SH-SY5Y (cell line): ENCODE measurements around the gene JAKMIP2.

ENCODE experiments used
- GATA2 ChIP-seq: IDR thresholded peaks from 2 replicates; pipeline ENCODE4 v1.6.1; 2011; ENCODE audit warnings: mild to moderate bottlenecking, low read depth, low read length
- GATA3 ChIP-seq: IDR thresholded peaks from 2 replicates; pipeline ENCODE4 v1.6.1; 2011; ENCODE audit warnings: low read depth, mild to moderate bottlenecking, low read length, moderate library complexity

JAKMIP2 gene

DNA sequence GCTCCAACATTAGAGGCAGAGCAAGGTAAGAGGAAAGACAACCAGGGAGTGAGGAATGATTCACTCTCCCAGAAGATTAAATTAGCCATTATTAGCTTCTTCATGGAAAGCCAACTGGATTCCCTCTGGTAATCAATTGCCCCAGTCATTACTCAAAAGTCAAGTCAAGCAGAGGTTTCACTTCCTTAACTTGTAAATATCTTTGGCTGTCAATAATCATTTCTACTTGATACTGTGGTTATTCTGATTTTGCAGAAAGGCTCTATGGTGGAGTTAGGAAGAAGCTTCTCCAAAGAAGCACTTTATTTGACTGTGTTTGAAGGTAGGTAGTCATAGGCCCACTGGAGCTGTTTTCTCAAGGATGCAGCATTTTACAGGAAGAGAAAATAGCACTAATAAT, 78.0 kb downstream of the JAKMIP2 start:
- TF ChIP-seq GATA3 (no peak), GATA2 (no peak)

GRCh38 chr5:147701468-147701867, 81.1 kb downstream of the JAKMIP2 start:
- TF ChIP-seq GATA2 (no peak), GATA3 (no peak)

DNA sequence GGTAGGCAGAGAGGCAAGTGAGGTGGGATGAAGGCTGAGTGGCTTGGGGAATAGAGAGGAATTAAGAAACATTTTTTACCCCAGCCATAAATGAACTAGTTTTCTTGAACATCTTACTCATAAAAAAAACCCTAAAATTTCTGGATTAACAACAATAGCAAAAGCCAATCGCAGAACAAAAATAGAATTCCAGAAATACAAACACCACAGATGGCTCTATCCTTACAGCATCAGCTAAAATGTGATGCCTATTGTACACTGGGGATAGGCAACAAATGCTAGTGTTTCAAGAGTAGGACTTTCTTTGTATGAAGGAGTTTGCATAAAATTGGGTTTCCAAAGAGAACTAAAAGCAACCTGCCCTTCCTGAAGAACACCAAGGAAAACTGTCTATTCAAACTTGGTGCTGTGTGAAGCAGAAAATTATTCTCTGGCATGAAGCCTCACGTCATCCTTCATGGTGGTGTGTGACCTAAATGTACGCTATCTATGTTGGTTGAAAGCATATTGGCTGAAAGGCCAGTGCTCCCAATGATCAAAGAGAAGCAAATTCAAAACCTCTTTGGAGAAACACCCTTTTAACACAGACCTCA, 82.9 kb downstream of the JAKMIP2 start:
- TF ChIP-seq GATA2: no peak
- TF ChIP-seq GATA3: no peak

DNA sequence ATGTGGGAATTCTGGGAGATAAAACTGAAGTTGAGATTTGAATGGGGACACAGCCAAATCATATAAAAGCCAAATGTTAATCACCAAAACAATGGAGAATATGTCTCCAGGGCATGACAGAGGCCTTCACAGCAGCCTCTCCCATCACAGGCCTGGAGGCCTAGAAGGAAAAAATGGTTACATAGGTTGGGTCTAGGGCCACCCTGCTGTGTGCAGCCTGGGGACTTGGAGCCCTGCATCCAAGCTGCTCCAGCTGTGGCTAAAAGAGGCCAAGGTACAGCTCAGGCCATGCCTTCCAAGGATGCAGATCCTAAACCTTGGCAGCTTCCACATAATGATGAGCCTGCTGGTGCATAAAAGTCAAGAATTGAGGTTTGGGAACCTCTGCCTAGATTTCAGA, 85.1 kb downstream of the JAKMIP2 start:
- TF ChIP-seq GATA3: no peak
- no peak for TF ChIP-seq GATA2

DNA sequence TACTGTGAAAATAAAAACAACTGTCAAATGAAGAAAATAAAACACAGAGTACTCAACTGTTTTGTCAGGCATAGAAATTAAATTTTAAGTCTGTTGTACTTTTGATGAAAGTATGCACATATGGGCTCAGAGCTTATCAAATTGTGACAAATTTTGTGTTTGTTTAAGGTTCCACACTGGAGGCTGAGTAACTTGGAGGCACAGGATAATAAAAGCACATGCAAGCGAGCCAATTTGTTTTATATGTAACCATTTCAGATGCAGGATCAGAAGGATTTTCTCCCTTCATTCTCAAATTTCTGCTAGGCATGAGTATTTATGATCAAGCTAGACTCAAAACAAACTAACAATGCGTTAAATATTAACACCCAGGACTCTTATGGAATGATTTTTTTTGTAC, 87.8 kb downstream of the JAKMIP2 start:
- no peak for TF ChIP-seq GATA2
- no peak for TF ChIP-seq GATA3

DNA sequence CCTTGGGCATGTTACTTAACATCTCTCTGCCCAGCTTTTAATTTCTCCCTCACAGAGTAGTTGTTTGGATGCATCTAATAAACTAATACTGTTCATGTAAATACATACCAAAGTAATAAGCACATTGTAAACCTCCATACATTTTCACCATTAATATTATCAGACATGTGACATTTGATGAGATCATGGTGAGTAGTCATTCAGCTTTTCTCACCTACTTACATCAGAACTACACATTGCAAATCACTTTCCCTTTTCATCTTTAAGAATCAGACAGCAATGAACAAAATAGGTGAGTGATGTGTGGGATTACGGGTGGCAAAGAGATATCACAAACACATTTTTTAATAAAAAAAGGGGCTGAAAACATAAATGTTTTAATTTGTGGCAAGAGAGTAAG, 89.3 kb downstream of the JAKMIP2 start:
- no peak for TF ChIP-seq GATA2
- TF ChIP-seq GATA3: no peak

DNA sequence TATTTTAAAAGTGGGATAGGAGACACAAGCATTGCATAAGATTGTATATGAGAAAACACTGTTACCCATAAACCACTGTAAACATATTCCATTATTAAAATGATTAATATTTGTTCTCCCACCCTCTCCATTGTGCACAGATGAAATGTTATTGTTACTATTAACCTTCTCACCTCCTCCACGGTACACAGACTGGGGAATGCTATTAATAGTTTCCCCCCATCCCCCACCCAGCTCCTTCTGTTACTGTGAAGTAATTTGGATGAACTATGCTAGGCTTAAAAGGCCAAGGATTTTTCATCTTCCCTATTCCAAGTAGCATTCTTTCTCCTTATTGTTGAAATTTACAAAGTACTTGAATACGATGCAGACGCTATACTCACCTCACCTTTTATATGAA, 91.4 kb downstream of the JAKMIP2 start:
- TF ChIP-seq GATA2 (no peak), GATA3 (no peak)

DNA sequence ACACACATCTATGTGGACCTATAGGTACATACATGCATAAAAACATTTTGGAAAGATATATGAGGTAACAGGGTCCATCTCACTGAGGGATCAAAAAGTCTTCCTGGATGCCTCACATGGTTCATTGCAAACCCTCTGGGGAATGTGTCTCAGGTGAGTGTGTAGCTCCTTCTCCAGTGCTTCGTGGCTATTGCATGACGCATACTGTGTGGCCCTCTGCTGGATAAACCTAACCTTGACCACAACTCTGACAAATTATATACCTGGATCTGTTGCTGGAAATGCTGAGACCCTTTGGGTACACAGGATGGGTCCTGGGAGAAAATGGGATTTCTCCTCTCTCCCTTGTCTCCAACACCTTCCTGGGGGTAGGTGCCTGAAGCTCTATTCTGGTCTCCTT, 91.9 kb downstream of the JAKMIP2 start:
- TF ChIP-seq GATA3: no peak
- TF ChIP-seq GATA2: no peak

- no peak for TF ChIP-seq GATA2
- TF ChIP-seq GATA3: no peak
Measured at GRCh38 chr5:147689426-147689825, 93.1 kb downstream of the JAKMIP2 start.

DNA sequence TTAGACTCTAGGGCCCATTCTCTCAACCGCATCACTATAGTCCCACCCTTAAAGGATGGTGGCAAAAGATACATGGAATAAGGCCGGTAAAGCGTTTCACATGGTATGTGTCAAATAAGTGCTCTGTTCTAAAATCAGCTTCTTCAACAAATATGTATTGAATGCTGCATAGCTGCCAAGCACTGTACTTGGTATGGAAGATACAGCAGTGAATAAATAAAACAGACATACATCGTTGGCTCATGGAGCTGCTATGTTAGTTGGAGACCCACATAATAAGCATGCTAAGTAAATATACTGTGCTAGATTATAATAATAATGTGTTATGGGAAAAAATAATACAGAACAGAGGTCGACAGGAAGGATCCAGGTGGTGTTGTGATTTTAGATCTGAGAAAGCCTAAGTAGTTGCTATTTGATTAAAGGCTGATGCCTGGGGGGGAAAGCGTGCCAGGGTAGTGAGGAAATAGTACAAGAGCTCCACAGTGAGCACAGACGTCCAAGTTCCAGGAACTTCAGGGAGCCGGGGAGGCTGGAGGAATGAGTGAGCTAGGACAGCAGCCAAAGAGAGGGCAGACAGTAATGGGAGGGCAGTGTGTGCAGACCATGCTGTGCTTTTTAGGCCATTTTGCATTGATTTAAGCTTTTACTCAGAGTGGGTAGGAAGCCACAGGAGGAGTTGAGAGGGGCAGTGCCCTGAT, 93.7 kb downstream of the JAKMIP2 start:
- TF ChIP-seq GATA2 (no peak), GATA3 (no peak)

- TF ChIP-seq GATA3: no peak
- TF ChIP-seq GATA2: no peak
Measured at GRCh38 chr5:147687118-147687517, 95.4 kb downstream of the JAKMIP2 start.

DNA sequence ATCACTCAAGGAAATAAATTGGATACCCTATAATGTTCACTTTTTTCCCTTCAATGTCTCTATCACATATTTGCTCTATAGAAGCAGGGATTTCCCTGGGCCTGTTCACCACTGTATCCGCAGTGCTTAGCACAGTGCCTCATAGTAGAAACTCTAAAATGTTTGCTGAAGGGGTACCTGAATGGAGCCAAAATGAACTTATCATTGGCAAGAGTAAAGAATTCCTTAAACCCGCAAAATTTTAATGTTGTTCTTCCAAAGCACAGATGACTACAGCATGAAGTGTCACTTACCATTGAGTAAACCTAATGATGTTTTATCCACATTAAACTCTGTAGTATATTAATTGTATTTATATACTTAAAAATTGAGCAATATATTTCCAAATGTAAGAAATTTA, 96.1 kb downstream of the JAKMIP2 start:
- no peak for TF ChIP-seq GATA2

DNA sequence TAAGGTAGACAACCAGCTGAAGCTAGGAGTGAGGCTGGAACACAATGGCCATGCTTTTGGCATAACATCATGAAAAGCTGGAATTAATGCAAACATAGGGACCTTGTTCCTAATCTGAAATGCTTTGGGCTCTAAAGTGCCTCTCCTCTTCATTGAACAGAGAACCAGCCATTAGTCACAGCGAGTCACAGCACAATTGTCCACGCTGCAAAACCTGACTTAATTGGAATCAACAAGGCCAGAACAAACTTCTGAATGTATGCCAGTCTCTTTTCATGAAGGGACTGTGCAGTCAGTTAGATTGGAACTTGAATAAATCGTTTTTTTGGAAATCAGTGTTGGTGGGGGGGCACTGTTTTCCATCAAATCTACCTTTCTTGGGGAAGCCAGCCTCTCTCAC, 96.5 kb downstream of the JAKMIP2 start:
- TF ChIP-seq GATA2: no peak
- no peak for TF ChIP-seq GATA3

DNA sequence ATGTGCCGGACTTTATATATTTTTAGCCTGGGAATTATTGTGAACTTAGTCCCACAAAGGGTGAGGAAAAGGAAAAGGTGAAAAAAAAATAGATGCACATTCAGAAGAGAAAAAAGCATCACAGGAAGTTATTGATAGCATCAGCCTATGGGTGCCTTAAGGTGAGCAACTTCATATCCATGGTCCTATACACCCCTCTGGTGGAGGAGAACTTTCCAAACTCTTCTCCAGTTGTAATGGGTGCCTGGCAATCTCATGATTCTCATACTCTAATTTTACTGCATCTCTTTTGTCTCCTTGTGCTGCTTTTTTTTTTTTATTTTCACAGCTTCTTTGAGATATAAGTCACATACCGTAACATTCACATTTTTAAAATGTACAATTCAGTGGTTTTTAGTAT, 107.4 kb downstream of the JAKMIP2 start:
- TF ChIP-seq GATA3: no peak
- no peak for TF ChIP-seq GATA2

DNA sequence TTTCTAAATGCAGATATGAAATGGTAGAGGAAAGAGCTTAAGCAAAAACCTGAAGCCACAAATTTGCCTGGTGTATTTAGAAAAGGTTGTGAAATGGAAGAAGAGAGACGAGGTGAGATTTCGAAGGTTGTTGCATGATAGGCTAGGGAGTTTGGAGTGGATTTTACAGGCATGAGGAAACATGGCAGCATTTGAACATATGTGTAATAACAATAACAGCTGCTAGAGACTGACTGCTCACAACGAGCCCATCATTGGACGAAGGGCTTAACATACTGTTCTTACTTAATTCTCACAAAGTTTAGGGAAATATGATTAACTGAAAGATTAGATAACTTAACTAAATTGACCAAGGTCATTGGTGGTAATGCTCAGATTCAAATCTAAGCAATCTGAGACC, 108.1 kb downstream of the JAKMIP2 start:
- no peak for TF ChIP-seq GATA3
- TF ChIP-seq GATA2: no peak
